ENCODE results near the gene ACBD6.

Gene ACBD6

GRCh38 chr1:180524915-180525714 is 22.7 kb upstream of the ACBD6 start:
- DNase-seq = no peak

GRCh38 chr1:180524160-180524914 is 22.0 kb upstream of the ACBD6 start:
- no peak for DNase-seq

GRCh38 chr1:180522213-180522515 is 19.8 kb upstream of the ACBD6 start:
- DNase-seq = no peak

GRCh38 chr1:180521474-180522212 is 19.3 kb upstream of the ACBD6 start:
- DNase-seq = no peak

- no peak for DNase-seq
Observed at GRCh38 chr1:180519846-180520245, 17.5 kb upstream of the ACBD6 start.

- DNase-seq = peak; percentile 53
Observed at GRCh38 chr1:180515857-180516388, 13.5 kb upstream of the ACBD6 start.

- DNase-seq = no peak
Observed at GRCh38 chr1:180515364-180515763, 13.0 kb upstream of the ACBD6 start.

- DNase-seq = no peak
Observed at GRCh38 chr1:180513531-180513930, 11.2 kb upstream of the ACBD6 start.

GRCh38 chr1:180510882-180511281 is 8.5 kb upstream of the ACBD6 start:
- DNase-seq = no peak

- DNase-seq = no peak
Observed at GRCh38 chr1:180508725-180509097, 6.3 kb upstream of the ACBD6 start.

GRCh38 chr1:180507795-180508724 is 5.7 kb upstream of the ACBD6 start:
- DNase-seq = no peak

- DNase-seq = no peak
Observed at GRCh38 chr1:180505732-180506335, 3.5 kb upstream of the ACBD6 start.

- DNase-seq = no peak
Observed at GRCh38 chr1:180504186-180504585, 1.8 kb upstream of the ACBD6 start.

- DNase-seq = no peak
Observed at GRCh38 chr1:180503280-180503862, 994 bp upstream of the ACBD6 start.

GRCh38 chr1:180501865-180502360 is 464 bp downstream of the ACBD6 start:
- no peak for DNase-seq

GRCh38 chr1:180500689-180501088 is 1.7 kb downstream of the ACBD6 start:
- no peak for DNase-seq

GRCh38 chr1:180498594-180498993 is 3.8 kb downstream of the ACBD6 start:
- no peak for DNase-seq

GRCh38 chr1:180497826-180498225 is 4.6 kb downstream of the ACBD6 start:
- DNase-seq = no peak

- DNase-seq = no peak
Observed at GRCh38 chr1:180494370-180494769, 8.0 kb downstream of the ACBD6 start.

- DNase-seq = no peak
Observed at GRCh38 chr1:180489976-180490375, 12.4 kb downstream of the ACBD6 start.

GRCh38 chr1:180489313-180489712 is 13.1 kb downstream of the ACBD6 start:
- DNase-seq = no peak

Data from NCI-H1417 treated with DMSO at 0.1 percent for 48 hours (cell line).